ENCODE results near the gene CTTNBP2.

DNA sequence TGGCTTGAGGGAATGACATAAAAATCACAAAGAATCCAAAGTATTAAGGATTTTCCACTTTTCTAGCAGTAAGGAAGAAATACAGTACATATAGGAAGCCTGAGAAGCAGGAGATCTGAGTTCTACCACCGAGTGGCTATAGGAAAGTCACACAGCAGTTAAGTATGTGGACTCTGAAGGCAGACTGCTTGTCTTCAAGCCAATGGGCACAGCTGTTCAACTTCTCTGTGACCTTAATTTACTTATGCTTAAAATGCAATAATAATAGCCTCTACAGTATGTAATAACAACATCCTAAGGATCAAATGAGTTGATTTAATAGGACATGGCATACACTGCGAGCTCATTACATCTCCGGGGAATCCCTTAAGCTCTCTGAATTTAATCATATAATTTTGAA is 68.0 kb downstream of the CTTNBP2 start:
- TF ChIP-seq TAF1 (IDR thresholded peaks at IDR 0.05; ENCODE audit: borderline replicate concordance, low read depth, low read length) (no peak), POLR2AphosphoS5 (IDR thresholded peaks at IDR 0.05; ENCODE audit: low read depth, low read length) (no peak), POLR2A (IDR thresholded peaks at IDR 0.05; ENCODE audit: low read depth, low read length) (no peak)

Measured in GM12892 (cell line).